GM21381 (cell line): ENCODE results near the gene KRTAP13-1.
A peak's percentile ranks its signal among the peaks of the same experiment; 100 is the strongest.

ENCODE experiments used
- ATAC-seq: cut with Tn5 transposase; IDR thresholded peaks from one replicate; pipeline ENCODE4 v1.9.1; 2021; ENCODE audit warnings: mild to moderate bottlenecking, moderate library complexity; ENCODE audit not compliant: unreplicated experiment

Gene KRTAP13-1

GRCh38 chr21:30395731-30396130 lies at the start of gene KRTAP13-1:
Gene KRTAP13-1 (plus strand): TSS chr21:30396031. CDS start chr21:30396087, 56 bp downstream.
- ATAC-seq, result no peak

- ATAC-seq, result no peak
These were observed 47.3 kb upstream of the KRTAP13-1 start, which contains the start of gene KRTAP23-1 for GRCh38 chr21:30348506-30348905. Gene KRTAP23-1 (minus strand): TSS chr21:30348606. CDS start chr21:30348606, 0 bp downstream.

- ATAC-seq, result no peak
These were observed 46.3 kb upstream of the KRTAP13-1 start for GRCh38 chr21:30349572-30349971.

GRCh38 chr21:30351534-30351933 lies 44.3 kb upstream of the KRTAP13-1 start:
- ATAC-seq, result no peak

- ATAC-seq, result no peak
These were observed 41.4 kb upstream of the KRTAP13-1 start for GRCh38 chr21:30354308-30355005.

GRCh38 chr21:30355906-30356305 lies 39.9 kb upstream of the KRTAP13-1 start:
- ATAC-seq, result no peak

- no peak for ATAC-seq
These were observed 23.6 kb upstream of the KRTAP13-1 start, which contains the start of gene KRTAP13-2 for GRCh38 chr21:30372139-30372770. Gene KRTAP13-2 (minus strand): TSS chr21:30372271. CDS start chr21:30372213, 58 bp downstream.

- no peak for ATAC-seq
These were observed 13.6 kb upstream of the KRTAP13-1 start for GRCh38 chr21:30382201-30382600.

- ATAC-seq, result no peak
These were observed 4.3 kb upstream of the KRTAP13-1 start for GRCh38 chr21:30391492-30392025.

GRCh38 chr21:30408782-30409494 lies 13.1 kb downstream of the KRTAP13-1 start:
- ATAC-seq, result no peak

- ATAC-seq, result no peak
These were observed 20.2 kb downstream of the KRTAP13-1 start for GRCh38 chr21:30415993-30416392.

- ATAC-seq, result no peak
These were observed 30.0 kb downstream of the KRTAP13-1 start, which contains the start of gene KRTAP13-3 for GRCh38 chr21:30425826-30426225. Gene KRTAP13-3 (minus strand): TSS chr21:30425926. CDS start chr21:30425912, 14 bp downstream.

GRCh38 chr21:30426731-30427130 lies 30.9 kb downstream of the KRTAP13-1 start:
- no peak for ATAC-seq

- no peak for ATAC-seq
These were observed 34.4 kb downstream of the KRTAP13-1 start, which contains the start of gene KRTAP13-4 for GRCh38 chr21:30430170-30430655. Gene KRTAP13-4 (plus strand): TSS chr21:30430220. CDS start chr21:30430276, 56 bp downstream.

GRCh38 chr21:30434033-30434631 lies 38.3 kb downstream of the KRTAP13-1 start:
- peak; percentile 71 for ATAC-seq

GRCh38 chr21:30437010-30437565 lies 41.3 kb downstream of the KRTAP13-1 start:
- ATAC-seq, result no peak

- no peak for ATAC-seq
These were observed 44.1 kb downstream of the KRTAP13-1 start, which contains the start of gene KRTAP15-1 for GRCh38 chr21:30439975-30440374. Gene KRTAP15-1 (plus strand): TSS chr21:30440275. CDS start chr21:30440328, 53 bp downstream.

GRCh38 chr21:30443226-30443625 lies 47.4 kb downstream of the KRTAP13-1 start:
- ATAC-seq, result no peak

GRCh38 chr21:30444204-30444603 lies 48.4 kb downstream of the KRTAP13-1 start:
- ATAC-seq, result no peak
